Activated CD8-positive, alpha-beta T cell treated with anti-CD3 and anti-CD28 coated beads for 36 hours (primary cell): ENCODE data around the gene BRME1. TPM values are rescaled to one million over a fixed set of nuclear protein-coding genes. Genes with fewer than 3 reads are reported as not detected.

ENCODE experiments used
- ATAC-seq: fragments of 200-7000 bp; cut with Tn5 transposase; one replicate; pipeline ENCODE4 v1.10.0; 2021; ENCODE audit warnings: mild to moderate bottlenecking, moderate library complexity
- CTCF ChIA-PET: fragments of 350-600 bp; sonication (Branson Sonifier 250); formaldehyde crosslinking; loops from one replicate; lab custom pipeline; 2021; ENCODE audit warnings: antibody characterized with exemption; lab: Charles Lee
- POLR2A ChIA-PET: fragments of 350-600 bp; sonication (Branson Sonifier 250); formaldehyde crosslinking; loops from one replicate; lab custom pipeline; 2021; ENCODE audit warnings: antibody characterized with exemption; lab: Charles Lee
- DNase-seq: peaks from one replicate; pipeline ENCODE4 v3.0.0-alpha.2; 2020
- H3K27ac Mint-ChIP-seq: one replicate; pipeline ENCODE4 v1.8.0; 2021; ENCODE audit warnings: mild to moderate bottlenecking, mixed read lengths
- H3K27me3 Mint-ChIP-seq: one replicate; pipeline ENCODE4 v1.8.0; 2021; ENCODE audit warnings: mixed read lengths
- H3K36me3 Mint-ChIP-seq: one replicate; pipeline ENCODE4 v1.8.0; 2021; ENCODE audit warnings: low read depth, mixed read lengths
- H3K4me1 Mint-ChIP-seq: one replicate; pipeline ENCODE4 v1.8.0; 2021; ENCODE audit warnings: low read depth, mixed read lengths
- H3K4me3 Mint-ChIP-seq: one replicate; pipeline ENCODE4 v1.8.0; 2021; ENCODE audit warnings: mild to moderate bottlenecking, moderate library complexity, mixed read lengths
- H3K9me3 Mint-ChIP-seq: one replicate; pipeline ENCODE4 v1.8.0; 2021; ENCODE audit warnings: mixed read lengths
- intact Hi-C: fragments of 100-400 bp; cut with micrococcal nuclease; formaldehyde crosslinking; loops from one replicate; pipeline ENCODE4 v1.10.0; 2022
- total RNA-seq, 2 experiments: library from RNA; stranded (reverse); gene quantifications; one replicate each; pipeline ENCODE4 v1.2.3, GENCODE V29; 2021
- TF ChIP-seq, protein P1 (sequence below): fragments of 200-600 bp; IDR thresholded peaks from one replicate; pipeline ENCODE4 v1.8.0; 2022; ENCODE audit warnings: antibody characterized with exemption, mild to moderate bottlenecking

Gene BRME1
- total RNA-seq, 2 experiments from 2014 or later: 3.6 to 5.2 TPM

DNA sequence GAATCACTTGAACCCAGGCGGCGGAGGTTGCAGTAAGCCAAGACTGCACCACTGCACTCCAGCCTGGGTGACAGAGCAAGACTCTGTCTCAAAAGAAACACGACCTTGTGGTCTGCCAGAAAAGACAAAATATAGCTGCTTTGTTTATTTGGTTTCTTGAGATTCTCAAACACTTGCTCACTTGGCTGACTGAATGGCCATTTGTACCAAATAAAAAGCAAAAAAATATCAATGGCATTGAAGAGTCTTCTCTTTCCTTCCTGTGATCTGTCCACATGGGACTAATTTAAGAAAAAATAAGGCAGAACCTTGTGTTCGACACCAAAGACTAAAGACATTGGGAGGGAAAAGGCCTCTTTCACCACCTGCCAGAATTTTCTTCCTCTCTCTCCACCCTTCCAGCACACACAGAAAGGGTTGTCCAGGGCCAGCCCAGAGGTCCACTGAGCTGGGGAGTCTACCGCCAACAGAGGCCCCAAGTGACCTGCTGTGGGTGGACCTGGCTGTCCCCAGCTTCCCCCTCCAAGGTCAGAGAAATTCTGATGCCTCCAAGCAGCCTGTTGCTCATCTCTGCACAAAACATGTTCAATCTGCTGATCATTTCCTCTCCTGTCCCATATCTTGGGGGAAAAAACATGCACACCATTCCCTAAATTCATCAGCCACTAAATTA lies 5.9 kb downstream of the BRME1 start:
- H3K4me1 Mint-ChIP-seq: peaks cover 4% of the 10 kb centered on the region
- intact Hi-C loops: no loop called here
- CTCF ChIA-PET: interaction anchor here (1.2 to 1.7 kb wide), 2 partner anchors 148 to 159 kb away, joined by 3 to 7 read pairs; no protein-coding TSS in a partner anchor
- ATAC-seq (no peak), DNase-seq (no peak)
- H3K36me3 Mint-ChIP-seq: peaks cover 3% of the 10 kb centered on the region
- H3K27me3 Mint-ChIP-seq: no peaks in the 10 kb centered on the region
- POLR2A ChIA-PET: interaction anchor here (1.6 kb wide), 1 partner anchor 12 kb away, joined by 4 read pairs; no protein-coding TSS in a partner anchor
- TF ChIP-seq, protein P1, sequence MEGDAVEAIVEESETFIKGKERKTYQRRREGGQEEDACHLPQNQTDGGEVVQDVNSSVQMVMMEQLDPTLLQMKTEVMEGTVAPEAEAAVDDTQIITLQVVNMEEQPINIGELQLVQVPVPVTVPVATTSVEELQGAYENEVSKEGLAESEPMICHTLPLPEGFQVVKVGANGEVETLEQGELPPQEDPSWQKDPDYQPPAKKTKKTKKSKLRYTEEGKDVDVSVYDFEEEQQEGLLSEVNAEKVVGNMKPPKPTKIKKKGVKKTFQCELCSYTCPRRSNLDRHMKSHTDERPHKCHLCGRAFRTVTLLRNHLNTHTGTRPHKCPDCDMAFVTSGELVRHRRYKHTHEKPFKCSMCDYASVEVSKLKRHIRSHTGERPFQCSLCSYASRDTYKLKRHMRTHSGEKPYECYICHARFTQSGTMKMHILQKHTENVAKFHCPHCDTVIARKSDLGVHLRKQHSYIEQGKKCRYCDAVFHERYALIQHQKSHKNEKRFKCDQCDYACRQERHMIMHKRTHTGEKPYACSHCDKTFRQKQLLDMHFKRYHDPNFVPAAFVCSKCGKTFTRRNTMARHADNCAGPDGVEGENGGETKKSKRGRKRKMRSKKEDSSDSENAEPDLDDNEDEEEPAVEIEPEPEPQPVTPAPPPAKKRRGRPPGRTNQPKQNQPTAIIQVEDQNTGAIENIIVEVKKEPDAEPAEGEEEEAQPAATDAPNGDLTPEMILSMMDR: no peak
- no peak overlapping the region for H3K4me3 Mint-ChIP-seq
- H3K9me3 Mint-ChIP-seq: no peaks in the 10 kb centered on the region
- no peak overlapping the region for H3K27ac Mint-ChIP-seq

DNA sequence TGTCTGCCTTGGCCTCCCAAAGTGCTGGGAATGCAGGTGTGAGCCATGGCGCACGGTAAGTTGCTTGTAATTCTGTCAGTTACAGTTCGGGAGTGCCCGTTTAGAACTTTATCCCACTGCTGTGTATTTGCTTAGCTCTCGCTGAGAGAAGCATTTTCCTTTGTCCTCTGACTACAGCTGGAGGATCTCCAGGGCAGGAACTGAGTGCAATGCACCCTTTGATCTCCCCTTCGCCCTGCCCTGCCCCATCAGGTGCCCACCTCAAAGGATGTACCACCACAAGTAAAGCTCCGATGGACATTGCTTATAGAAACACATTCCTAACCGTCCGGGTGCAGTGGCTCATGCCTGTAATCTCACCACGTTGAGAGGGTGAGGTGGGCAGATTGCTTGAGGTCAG lies 6.5 kb downstream of the BRME1 start:
- no peak overlapping the region for H3K4me3 Mint-ChIP-seq
- intact Hi-C loops: no loop called here
- no peaks in the 10 kb centered on the region for H3K4me1 Mint-ChIP-seq
- ChIA-PET CTCF (interaction anchor here (1.1 to 1.7 kb wide), 3 partner anchors 149 to 160 kb away, joined by 3 to 7 read pairs (median 3); no protein-coding TSS in a partner anchor), POLR2A (interaction anchor here (1.6 kb wide), 1 partner anchor 11 kb away, joined by 4 read pairs; no protein-coding TSS in a partner anchor)
- H3K9me3 Mint-ChIP-seq: no peaks in the 10 kb centered on the region
- no peaks in the 10 kb centered on the region for H3K36me3 Mint-ChIP-seq
- H3K27ac Mint-ChIP-seq: no peak overlapping the region
- TF ChIP-seq, protein P1: no peak
- no peaks in the 10 kb centered on the region for H3K27me3 Mint-ChIP-seq
- ATAC-seq: no peak
- DNase-seq: no peak

DNA sequence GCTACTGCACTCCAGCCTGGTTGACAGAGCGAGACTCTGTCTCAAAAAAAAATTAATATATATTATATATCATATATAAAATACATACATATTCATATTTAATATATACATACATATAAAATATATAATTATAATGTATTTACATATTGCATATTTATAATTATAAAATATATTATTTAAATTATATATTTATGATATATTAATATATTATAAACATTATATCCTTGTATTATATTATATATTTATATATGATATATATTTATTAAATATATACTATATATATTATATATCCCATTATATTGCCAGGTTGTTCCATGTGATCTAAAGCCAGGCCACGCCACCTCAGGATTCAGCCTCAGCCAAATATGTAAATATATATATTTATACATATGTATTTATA lies 9.7 kb downstream of the BRME1 start:
- intact Hi-C loops: no loop called here
- TF ChIP-seq, protein P1: no peak
- no peak for ATAC-seq
- no peaks in the 10 kb centered on the region for H3K4me1 Mint-ChIP-seq
- H3K27me3 Mint-ChIP-seq: no peaks in the 10 kb centered on the region
- ChIA-PET POLR2A (no interaction called here), CTCF (no interaction called here)
- no peaks in the 10 kb centered on the region for H3K9me3 Mint-ChIP-seq
- no peak overlapping the region for H3K4me3 Mint-ChIP-seq
- no peak overlapping the region for H3K27ac Mint-ChIP-seq
- no peak for DNase-seq
- H3K36me3 Mint-ChIP-seq: no peaks in the 10 kb centered on the region

DNA sequence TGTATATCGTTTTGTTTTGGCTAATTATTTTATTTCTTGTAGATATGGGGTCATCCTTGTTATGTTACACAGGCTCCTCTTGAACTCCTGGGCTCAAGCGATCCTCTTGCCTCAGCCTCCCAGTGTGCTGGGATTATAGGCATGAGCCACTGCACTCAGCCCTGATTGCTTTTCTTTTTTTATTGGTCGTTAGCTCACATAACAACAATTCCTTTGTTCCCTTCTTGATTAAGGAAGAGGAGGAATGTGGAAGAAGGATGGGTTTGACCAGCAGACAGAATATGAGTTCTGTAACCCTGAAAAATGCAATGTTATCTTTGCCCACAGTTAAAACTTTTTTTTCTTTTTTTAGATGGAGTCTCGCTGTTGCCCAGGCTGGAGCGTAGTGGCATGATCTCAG lies 11.4 kb downstream of the BRME1 start:
- CTCF ChIA-PET: no interaction called here
- no peak overlapping the region for H3K4me3 Mint-ChIP-seq
- no peaks in the 10 kb centered on the region for H3K36me3 Mint-ChIP-seq
- intact Hi-C loops: no loop called here
- H3K4me1 Mint-ChIP-seq: no peaks in the 10 kb centered on the region
- H3K9me3 Mint-ChIP-seq: no peaks in the 10 kb centered on the region
- TF ChIP-seq, protein P1: no peak
- ATAC-seq (no peak), DNase-seq (no peak)
- H3K27ac Mint-ChIP-seq: no peak overlapping the region
- H3K27me3 Mint-ChIP-seq: no peaks in the 10 kb centered on the region
- POLR2A ChIA-PET: interaction anchor here (0.8 kb wide), 1 partner anchor 8 kb away, joined by 3 read pairs; no protein-coding TSS in a partner anchor

DNA sequence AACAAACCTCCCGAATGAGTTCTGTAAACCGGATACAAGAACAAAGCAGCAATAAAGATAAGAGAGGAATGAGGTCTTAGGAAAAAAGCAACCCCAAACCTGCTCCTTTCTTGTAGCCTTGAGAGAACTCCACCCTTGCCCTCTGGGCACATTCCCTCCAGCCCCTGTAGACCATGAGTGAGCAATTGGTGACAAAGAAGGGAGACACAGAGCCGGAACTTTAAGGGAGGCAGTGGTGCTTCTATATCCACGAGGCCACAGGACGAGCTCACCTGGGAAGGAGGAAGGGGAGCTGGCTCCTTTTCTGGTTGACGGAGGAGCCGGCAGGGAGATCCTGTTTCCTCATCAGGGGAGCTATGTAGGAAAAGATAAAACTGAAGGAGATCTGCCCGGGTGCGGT lies 13.0 kb downstream of the BRME1 start:
- ATAC-seq: no peak
- no peak overlapping the region for H3K4me3 Mint-ChIP-seq
- POLR2A ChIA-PET: interaction anchor here (0.9 kb wide), 1 partner anchor 12 kb away, joined by 3 read pairs; no protein-coding TSS in a partner anchor
- no peak overlapping the region for H3K27ac Mint-ChIP-seq
- no peaks in the 10 kb centered on the region for H3K9me3 Mint-ChIP-seq
- no peaks in the 10 kb centered on the region for H3K36me3 Mint-ChIP-seq
- H3K27me3 Mint-ChIP-seq: no peaks in the 10 kb centered on the region
- intact Hi-C loops: no loop called here
- DNase-seq: no peak
- TF ChIP-seq, protein P1: no peak
- CTCF ChIA-PET: interaction anchor here (1.0 to 1.7 kb wide), 5 partner anchors 10 to 179 kb away, joined by 3 to 7 read pairs (median 5); partner anchors contain the start of gene MISP3
- no peaks in the 10 kb centered on the region for H3K4me1 Mint-ChIP-seq
